Esophagus muscularis mucosa (tissue), 4 donors: ENCODE measurements around the gene NFASC. TPM values are rescaled to one million over a fixed set of nuclear protein-coding genes. Genes with fewer than 3 reads are reported as not detected.

ENCODE experiments used
- DNase-seq: peaks from one replicate; pipeline ENCODE4 v3.0.0-alpha.2; 2017; ENCODE audit errors: extremely low spot score
- H3K27ac ChIP-seq, 4 donors: fragments of 200-600 bp; sonication (generic); replicated peaks in 1 of 4; 1 replicate in 3 of 4; 2 replicates in 1 of 4; pipeline ENCODE4 v1.5.1; 2016 to 2019; ENCODE audit warnings: mild to moderate bottlenecking in 1 of 4
- H3K27me3 ChIP-seq, 4 donors: fragments of 200-600 bp; sonication (generic); one replicate each; pipeline versions ENCODE4 v1.5.1 to v1.6.0; 2016 to 2019
- H3K36me3 ChIP-seq, 4 donors: fragments of 200-600 bp; sonication (generic); one replicate each; pipeline ENCODE4 v1.5.1; 2016 to 2019
- H3K4me1 ChIP-seq, 4 donors: fragments of 200-600 bp; sonication (generic); one replicate each; pipeline ENCODE4 v1.5.1; 2016 to 2019
- H3K4me3 ChIP-seq, 4 donors: fragments of 200-600 bp; sonication (generic); 1 replicate in 2 of 4; 2 replicates in 2 of 4; pipeline ENCODE4 v1.5.1; 2016 to 2019; ENCODE audit warnings: mild to moderate bottlenecking in 4 of 4, moderate library complexity in 1 of 4
- H3K9me3 ChIP-seq, 4 donors: fragments of 200-600 bp; sonication (generic); 1 replicate in 3 of 4; 2 replicates in 1 of 4; pipeline ENCODE4 v1.5.1; 2016 to 2019
- EP300 ChIP-seq: sonication (generic); formaldehyde crosslinking; IDR thresholded peaks from one replicate; pipeline ENCODE4 v1.6.1; 2017; ENCODE audit warnings: antibody characterized with exemption
- POLR2A ChIP-seq: fragments of 450-650 bp; IDR thresholded peaks from one replicate; pipeline ENCODE4 v1.6.1; 2017; ENCODE audit warnings: antibody characterized with exemption, moderate library complexity, mild to moderate bottlenecking, low read depth
- POLR2AphosphoS5 ChIP-seq, 2 donors: sonication (generic); formaldehyde crosslinking; IDR thresholded peaks; one replicate each; pipeline ENCODE4 v1.6.1; 2017; ENCODE audit warnings: antibody characterized with exemption in 2 of 2
- WGBS: methylation state at CpG from one replicate; pipeline ENCODE4 v1.1.5; 2018; 5-methylcytosine and 5-hydroxymethylcytosine counted together
- intact Hi-C: fragments of 100-400 bp; cut with DNase I; formaldehyde crosslinking; loops from one replicate; pipeline ENCODE4 v1.15.1; 2023
- total RNA-seq, 4 donors: library from RNA; depleted of rRNA; stranded (reverse); fragments of >200 nt; gene quantifications; one replicate each; pipeline versions ENCODE4 v1.1.0 to v1.2.1, GENCODE V29; 2016
- TF ChIP-seq, protein P1 (sequence below), 3 experiments: fragments of 200-600 bp in 2 of 3; fragments of 450-650 bp in 1 of 3; sonication (generic) in 2 of 3; IDR thresholded peaks; one replicate each; pipeline ENCODE4 v1.5.1; 2017 to 2019; ENCODE audit warnings: antibody characterized with exemption in 3 of 3, mild to moderate bottlenecking in 2 of 3, moderate library complexity in 1 of 3

NFASC gene
- total RNA-seq, 4 donors from 2014 or later: 31.1 to 122 (median 64.7) TPM

DNA sequence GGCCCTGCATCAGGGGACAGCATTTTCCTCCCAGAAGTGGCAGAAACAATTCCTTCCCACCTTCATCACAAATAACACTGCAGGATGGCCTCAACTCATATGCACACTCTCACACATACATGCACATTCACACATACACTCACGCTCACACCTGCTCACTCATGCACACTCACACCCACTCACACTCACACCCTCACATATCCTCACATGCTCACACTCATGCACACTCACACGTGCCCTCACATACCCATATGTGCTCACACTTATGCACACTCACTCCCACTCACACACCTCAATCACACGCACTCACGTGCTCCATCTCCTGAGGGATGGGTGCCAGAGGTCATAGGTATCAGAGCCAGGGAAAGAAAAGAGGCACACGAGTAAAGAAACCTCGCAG lies 77.1 kb downstream of the NFASC start:
- Histone ChIP-seq H3K9me3 (no peaks in the 10 kb centered on the region), H3K4me3 (no peak overlapping the region), H3K27ac (no peak overlapping the region), H3K36me3 (peaks cover 0 to 47% (median 22%) of the 10 kb centered on the region in 4 donors), H3K4me1 (peaks cover 0 to 23% (median 4%) of the 10 kb centered on the region in 4 donors), H3K27me3 (no peaks in the 10 kb centered on the region)
- DNase-seq: no peak
- 67% methylated on average over 6 of the region's 6 CpGs for WGBS
- TF ChIP-seq POLR2AphosphoS5 (IDR thresholded peaks at IDR 0.05): no peak
- TF ChIP-seq, protein P1, sequence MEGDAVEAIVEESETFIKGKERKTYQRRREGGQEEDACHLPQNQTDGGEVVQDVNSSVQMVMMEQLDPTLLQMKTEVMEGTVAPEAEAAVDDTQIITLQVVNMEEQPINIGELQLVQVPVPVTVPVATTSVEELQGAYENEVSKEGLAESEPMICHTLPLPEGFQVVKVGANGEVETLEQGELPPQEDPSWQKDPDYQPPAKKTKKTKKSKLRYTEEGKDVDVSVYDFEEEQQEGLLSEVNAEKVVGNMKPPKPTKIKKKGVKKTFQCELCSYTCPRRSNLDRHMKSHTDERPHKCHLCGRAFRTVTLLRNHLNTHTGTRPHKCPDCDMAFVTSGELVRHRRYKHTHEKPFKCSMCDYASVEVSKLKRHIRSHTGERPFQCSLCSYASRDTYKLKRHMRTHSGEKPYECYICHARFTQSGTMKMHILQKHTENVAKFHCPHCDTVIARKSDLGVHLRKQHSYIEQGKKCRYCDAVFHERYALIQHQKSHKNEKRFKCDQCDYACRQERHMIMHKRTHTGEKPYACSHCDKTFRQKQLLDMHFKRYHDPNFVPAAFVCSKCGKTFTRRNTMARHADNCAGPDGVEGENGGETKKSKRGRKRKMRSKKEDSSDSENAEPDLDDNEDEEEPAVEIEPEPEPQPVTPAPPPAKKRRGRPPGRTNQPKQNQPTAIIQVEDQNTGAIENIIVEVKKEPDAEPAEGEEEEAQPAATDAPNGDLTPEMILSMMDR (IDR thresholded peaks at IDR 0.05): no peak
- TF ChIP-seq EP300: no peak
- no peak for TF ChIP-seq POLR2A
- intact Hi-C loops: no loop called here

DNA sequence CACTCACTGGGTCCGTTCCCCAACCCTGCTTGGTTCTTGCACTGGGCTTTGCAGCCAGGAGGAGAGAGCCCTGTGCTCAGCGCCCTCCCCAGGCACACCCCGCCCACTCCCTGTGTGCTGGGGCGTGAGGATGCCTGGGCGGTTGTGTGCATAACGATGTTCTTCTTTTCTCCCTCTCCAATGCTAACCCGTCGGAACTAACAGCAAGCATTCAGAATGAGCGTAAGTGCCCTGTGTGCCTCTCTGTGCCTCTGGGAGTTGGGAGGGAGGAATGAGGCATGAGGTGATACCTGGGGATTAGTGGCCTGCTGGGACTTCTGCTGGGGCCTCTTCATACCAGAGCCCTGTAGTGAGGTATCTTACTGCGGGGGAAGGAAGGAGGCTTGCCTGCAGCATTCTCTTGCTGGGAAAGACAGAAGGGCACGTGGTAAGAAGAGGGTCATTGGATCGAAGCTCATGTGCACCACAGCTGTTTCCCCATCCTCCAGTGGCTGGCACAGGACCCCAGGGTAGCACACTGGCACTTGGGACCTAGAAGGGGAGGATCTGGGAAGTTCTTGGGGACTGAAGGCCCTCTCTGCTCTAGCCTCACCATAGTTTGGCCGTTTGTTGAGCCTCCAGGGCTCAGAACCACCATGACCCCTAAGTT lies 79.8 kb downstream of the NFASC start:
- Histone ChIP-seq H3K4me3 (no peak overlapping the region), H3K27me3 (no peaks in the 10 kb centered on the region), H3K9me3 (no peaks in the 10 kb centered on the region), H3K27ac (no peak overlapping the region), H3K36me3 (peaks cover 9 to 63% (median 36%) of the 10 kb centered on the region in 4 donors), H3K4me1 (peaks cover 0 to 21% (median 4%) of the 10 kb centered on the region in 4 donors)
- no peak for DNase-seq
- intact Hi-C loops: no loop called here
- WGBS: 75% methylated on average over 13 of the region's 13 CpGs
- TF ChIP-seq POLR2A: no peak
- TF ChIP-seq, protein P1 (IDR thresholded peaks at IDR 0.05): no peak

DNA sequence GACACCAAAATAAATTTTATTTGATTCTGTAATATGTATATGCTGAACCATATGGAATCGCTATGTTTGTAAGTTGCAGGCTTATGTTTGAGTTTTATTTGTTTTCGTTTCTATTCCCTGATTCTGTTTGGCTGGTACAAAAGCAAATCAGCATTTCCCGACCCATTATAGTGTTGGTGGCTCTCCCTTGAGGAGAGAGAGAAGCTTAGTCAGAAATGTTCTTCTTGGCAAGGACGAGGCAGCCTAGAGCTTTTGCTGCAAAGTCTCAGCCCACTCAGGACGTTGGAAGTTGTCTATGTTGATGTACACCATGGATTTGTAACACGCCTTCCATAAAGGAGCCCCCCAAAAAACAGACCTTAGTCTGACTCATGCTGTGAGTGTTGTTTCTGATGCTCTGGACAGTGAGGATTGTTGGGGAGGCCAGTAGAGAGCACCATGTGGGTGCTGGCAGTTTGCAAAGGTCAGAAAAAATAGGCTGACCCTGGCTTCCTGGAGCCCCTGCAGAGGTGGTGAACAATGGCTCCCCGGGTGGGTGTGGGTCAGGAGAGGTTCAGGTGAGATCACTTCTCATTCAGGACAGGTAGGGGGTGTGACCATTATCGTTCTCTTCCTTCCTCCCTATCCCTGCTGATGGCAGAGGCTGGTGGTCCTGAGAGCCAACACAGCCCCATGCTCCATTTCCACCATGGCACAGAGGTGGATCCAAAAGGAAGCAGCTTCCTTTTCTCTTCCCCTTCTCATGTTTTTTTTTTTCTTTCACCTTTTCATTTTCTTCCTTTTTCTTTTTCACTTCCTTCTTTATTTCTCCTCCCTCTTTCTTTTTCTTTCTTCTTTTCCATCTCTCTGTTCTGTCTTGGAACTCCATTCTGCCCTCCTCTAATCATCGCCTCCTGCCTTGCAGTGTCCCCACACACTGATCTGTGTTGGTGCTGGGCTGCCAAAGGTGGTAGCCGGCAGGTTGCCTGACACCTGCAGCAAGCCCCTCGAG lies 88.0 kb downstream of the NFASC start:
- TF ChIP-seq POLR2AphosphoS5 (IDR thresholded peaks at IDR 0.05): no peak
- no peak for TF ChIP-seq POLR2A
- no peak for DNase-seq
- peak overlapping the region; percentile 10 to 54 (median 24) for H3K27ac ChIP-seq
- no peaks in the 10 kb centered on the region for H3K27me3 ChIP-seq
- WGBS: 75% methylated on average over 11 of the region's 11 CpGs
- intact Hi-C loops: no loop called here
- peaks cover 20 to 25% (median 22%) of the 10 kb centered on the region in 4 donors for H3K4me1 ChIP-seq
- no peaks in the 10 kb centered on the region for H3K9me3 ChIP-seq
- H3K4me3 ChIP-seq: no peak overlapping the region
- peaks cover 9 to 84% (median 46%) of the 10 kb centered on the region in 4 donors for H3K36me3 ChIP-seq

DNA sequence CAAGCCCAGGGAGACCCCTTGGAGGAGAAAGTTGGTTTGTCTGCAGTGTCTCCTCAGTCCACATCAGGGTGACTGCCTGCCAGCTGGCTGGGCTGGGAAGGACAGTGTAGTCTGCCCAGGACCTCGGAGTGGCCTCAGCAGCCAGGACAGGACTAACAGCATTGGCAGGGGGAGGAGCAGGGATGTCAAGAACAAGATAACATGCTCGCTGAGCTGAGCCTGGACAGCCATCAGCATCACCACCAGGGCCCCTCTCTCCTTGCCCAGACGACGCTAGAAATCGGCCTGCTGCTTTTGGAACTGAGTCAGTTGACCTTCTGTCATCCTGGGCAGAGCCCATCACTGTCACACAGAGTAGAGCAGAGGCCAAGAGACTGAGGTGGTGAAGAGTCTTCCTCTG lies 88.7 kb downstream of the NFASC start:
- no peaks in the 10 kb centered on the region for H3K27me3 ChIP-seq
- no CpG with 5 or more reads among the region's 5 CpGs for WGBS
- no peaks in the 10 kb centered on the region for H3K9me3 ChIP-seq
- intact Hi-C loops: no loop called here
- peaks cover 20 to 25% (median 22%) of the 10 kb centered on the region in 4 donors for H3K4me1 ChIP-seq
- no peak for TF ChIP-seq POLR2AphosphoS5 (IDR thresholded peaks at IDR 0.05)
- TF ChIP-seq, protein P1 (IDR thresholded peaks at IDR 0.05): peak in 1 of 3 experiments; percentile 16
- peaks cover 6 to 82% (median 45%) of the 10 kb centered on the region in 4 donors for H3K36me3 ChIP-seq
- no peak for DNase-seq
- peak overlapping the region; percentile 10 to 54 (median 24) for H3K27ac ChIP-seq
- no peak overlapping the region for H3K4me3 ChIP-seq

DNA sequence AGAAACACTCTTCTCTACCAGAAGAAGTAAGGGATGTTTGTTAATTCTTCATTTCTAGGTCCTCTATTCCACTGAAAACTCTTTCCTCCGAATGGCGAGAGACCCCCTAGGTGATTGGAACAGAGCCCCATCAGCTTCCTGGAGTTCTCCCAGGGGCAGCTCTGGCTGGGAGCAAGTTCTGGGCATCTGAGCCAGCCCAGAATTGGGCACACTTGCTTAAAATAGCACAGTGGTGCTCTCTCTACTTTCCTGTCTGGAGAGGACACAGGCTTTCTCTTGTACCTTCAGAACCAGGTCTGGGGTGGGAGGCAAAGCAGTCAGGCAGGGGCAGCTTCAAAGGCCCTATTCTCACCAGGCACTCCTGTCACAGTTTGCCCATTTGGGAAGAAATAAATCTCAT lies 89.2 kb downstream of the NFASC start:
- TF ChIP-seq, protein P1 (IDR thresholded peaks at IDR 0.05): no peak
- TF ChIP-seq EP300 (no peak), POLR2A (no peak), POLR2AphosphoS5 (IDR thresholded peaks at IDR 0.05) (no peak)
- Histone ChIP-seq H3K27ac (peak overlapping the region; percentile 10 to 54 (median 24)), H3K4me1 (peaks cover 20 to 25% (median 22%) of the 10 kb centered on the region in 4 donors), H3K27me3 (no peaks in the 10 kb centered on the region), H3K9me3 (no peaks in the 10 kb centered on the region), H3K4me3 (no peak overlapping the region), H3K36me3 (peaks cover 2 to 78% (median 43%) of the 10 kb centered on the region in 4 donors)
- WGBS: 75% methylated on average over 2 of the region's 2 CpGs
- intact Hi-C loops: no loop called here
- no peak for DNase-seq
